ENCODE results near the gene CHTF18.
A peak's percentile ranks its signal among the peaks of the same experiment; 100 is the strongest.

Gene CHTF18

GRCh38 chr16:804193-805048 lies 16.0 kb downstream of the CHTF18 start:
- H3K36me3 ChIP-seq (ENCODE audit: control insufficient read depth, insufficient read depth, low read length, severe bottlenecking): no peaks in the 10 kb centered on the region
- H3K4me1 ChIP-seq (ENCODE audit: control insufficient read depth, insufficient read depth, low read length): peaks cover 8% of the 10 kb centered on the region
- H3K4me3 ChIP-seq (ENCODE audit: low read length): no peak overlapping the region
- no peak overlapping the region for H3K9ac ChIP-seq (ENCODE audit: low read length)
- no peak for DNase-seq (ENCODE audit: low read depth)
- no peaks in the 10 kb centered on the region for H3K9me3 ChIP-seq (ENCODE audit: control insufficient read depth, low read length)
- peaks cover 30% of the 10 kb centered on the region for H3K27me3 ChIP-seq (replicated peaks; ENCODE audit: control insufficient read depth, insufficient read depth, low read length)

DNA sequence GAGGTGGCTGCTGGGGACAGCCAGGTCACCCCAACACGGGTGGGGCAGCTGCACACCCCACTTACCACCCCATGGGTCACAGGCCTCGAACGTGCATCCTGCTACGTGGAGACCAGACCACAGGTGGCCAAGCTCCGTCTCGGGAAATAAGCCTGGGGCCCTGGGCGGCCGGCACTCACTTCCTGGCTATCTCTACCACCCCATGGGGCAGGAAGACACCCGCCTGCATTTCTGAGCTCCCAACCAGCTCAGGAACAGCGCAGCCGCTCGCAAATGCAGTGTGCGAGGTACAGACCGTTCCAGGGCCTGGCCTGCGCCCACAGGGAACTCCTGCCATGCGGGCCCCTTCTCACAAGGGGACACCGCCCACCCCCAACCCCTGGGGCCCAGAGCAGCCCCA lies 17.1 kb downstream of the CHTF18 start:
- Histone ChIP-seq H3K4me3 (ENCODE audit: low read length) (no peak overlapping the region), H3K9ac (ENCODE audit: low read length) (no peak overlapping the region), H3K36me3 (ENCODE audit: control insufficient read depth, insufficient read depth, low read length, severe bottlenecking) (no peaks in the 10 kb centered on the region), H3K4me1 (ENCODE audit: control insufficient read depth, insufficient read depth, low read length) (peaks cover 8% of the 10 kb centered on the region), H3K9me3 (ENCODE audit: control insufficient read depth, low read length) (no peaks in the 10 kb centered on the region), H3K27me3 (replicated peaks; ENCODE audit: control insufficient read depth, insufficient read depth, low read length) (peaks cover 28% of the 10 kb centered on the region)
- no peak for DNase-seq (ENCODE audit: low read depth)

DNA sequence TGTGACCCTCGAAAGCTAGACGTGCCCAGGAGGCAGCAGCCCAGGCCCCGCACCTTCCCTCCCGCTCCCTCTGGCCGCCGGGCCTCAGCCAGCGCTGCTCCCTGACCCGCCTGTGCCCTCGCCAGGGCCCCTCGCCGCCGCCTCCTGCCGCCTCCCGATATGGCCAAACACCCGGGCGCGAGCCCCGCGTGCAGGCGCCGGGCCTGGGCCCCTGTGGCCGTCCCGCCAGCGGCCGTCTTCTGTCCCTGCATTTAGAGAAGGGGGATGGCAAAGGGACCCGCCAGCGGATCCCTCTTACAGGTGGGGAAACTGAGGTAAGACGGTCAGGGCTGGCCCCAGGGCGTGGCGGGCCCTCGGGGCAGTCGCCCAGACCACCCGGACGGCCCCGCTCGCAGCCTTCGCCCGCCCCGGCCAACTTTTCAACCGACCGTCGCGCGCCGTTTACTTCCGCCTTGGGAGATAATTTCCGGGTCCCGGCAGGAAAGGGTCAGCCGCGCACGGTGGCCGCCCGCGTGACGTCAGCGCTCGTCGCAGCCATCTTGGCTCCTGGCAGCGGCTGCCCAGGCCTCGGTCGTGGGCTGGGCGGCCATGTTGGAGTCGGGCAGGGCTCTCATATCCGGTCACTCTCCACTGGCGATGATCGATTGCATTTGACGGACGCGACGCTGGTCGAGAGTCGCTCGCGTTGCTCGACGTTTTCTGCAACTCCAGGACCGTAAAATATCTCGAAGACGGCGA lies 19.1 kb downstream of the CHTF18 start:
- peaks cover 5% of the 10 kb centered on the region for H3K9me3 ChIP-seq (ENCODE audit: control insufficient read depth, low read length)
- DNase-seq (ENCODE audit: low read depth): peak; percentile 92
- H3K27me3 ChIP-seq (replicated peaks; ENCODE audit: control insufficient read depth, insufficient read depth, low read length): peaks cover 10% of the 10 kb centered on the region
- H3K9ac ChIP-seq (ENCODE audit: low read length): peak overlapping the region; percentile 93
- peaks cover 8% of the 10 kb centered on the region for H3K4me1 ChIP-seq (ENCODE audit: control insufficient read depth, insufficient read depth, low read length)
- H3K36me3 ChIP-seq (ENCODE audit: control insufficient read depth, insufficient read depth, low read length, severe bottlenecking): no peaks in the 10 kb centered on the region
- peak overlapping the region; percentile 94 for H3K4me3 ChIP-seq (ENCODE audit: low read length)

GRCh38 chr16:808085-808386 lies 19.6 kb downstream of the CHTF18 start:
- no peak for DNase-seq (ENCODE audit: low read depth)
- H3K4me3 ChIP-seq (ENCODE audit: low read length): peak overlapping the region; percentile 94
- peaks cover 5% of the 10 kb centered on the region for H3K27me3 ChIP-seq (replicated peaks; ENCODE audit: control insufficient read depth, insufficient read depth, low read length)

GRCh38 chr16:813204-813915 lies 24.9 kb downstream of the CHTF18 start:
- Histone ChIP-seq H3K36me3 (ENCODE audit: control insufficient read depth, insufficient read depth, low read length, severe bottlenecking) (no peaks in the 10 kb centered on the region), H3K4me3 (ENCODE audit: low read length) (peak overlapping the region; percentile 63), H3K9ac (ENCODE audit: low read length) (peak overlapping the region; percentile 69), H3K27me3 (replicated peaks; ENCODE audit: control insufficient read depth, insufficient read depth, low read length) (peaks cover 8% of the 10 kb centered on the region), H3K9me3 (ENCODE audit: control insufficient read depth, low read length) (peaks cover 5% of the 10 kb centered on the region), H3K4me1 (ENCODE audit: control insufficient read depth, insufficient read depth, low read length) (peaks cover 22% of the 10 kb centered on the region)
- DNase-seq (ENCODE audit: low read depth): peak; percentile 71

More at GRCh38 chr16:808085-808386, 19.6 kb downstream of the CHTF18 start:
- Histone ChIP-seq H3K4me1 (ENCODE audit: control insufficient read depth, insufficient read depth, low read length) (peaks cover 9% of the 10 kb centered on the region), H3K9me3 (ENCODE audit: control insufficient read depth, low read length) (peaks cover 5% of the 10 kb centered on the region), H3K36me3 (ENCODE audit: control insufficient read depth, insufficient read depth, low read length, severe bottlenecking) (no peaks in the 10 kb centered on the region), H3K9ac (ENCODE audit: low read length) (peak overlapping the region; percentile 93)

GRCh38 chr16:813916-814412 lies 25.5 kb downstream of the CHTF18 start:
- Histone ChIP-seq H3K4me3 (ENCODE audit: low read length) (peak overlapping the region; percentile 63), H3K36me3 (ENCODE audit: control insufficient read depth, insufficient read depth, low read length, severe bottlenecking) (no peaks in the 10 kb centered on the region), H3K27me3 (replicated peaks; ENCODE audit: control insufficient read depth, insufficient read depth, low read length) (peaks cover 13% of the 10 kb centered on the region), H3K9me3 (ENCODE audit: control insufficient read depth, low read length) (peaks cover 5% of the 10 kb centered on the region), H3K9ac (ENCODE audit: low read length) (peak overlapping the region; percentile 69), H3K4me1 (ENCODE audit: control insufficient read depth, insufficient read depth, low read length) (peaks cover 17% of the 10 kb centered on the region)
- no peak for DNase-seq (ENCODE audit: low read depth)

GRCh38 chr16:814974-815373 lies 26.6 kb downstream of the CHTF18 start:
- no peaks in the 10 kb centered on the region for H3K36me3 ChIP-seq (ENCODE audit: control insufficient read depth, insufficient read depth, low read length, severe bottlenecking)
- H3K4me3 ChIP-seq (ENCODE audit: low read length): no peak overlapping the region
- peaks cover 16% of the 10 kb centered on the region for H3K27me3 ChIP-seq (replicated peaks; ENCODE audit: control insufficient read depth, insufficient read depth, low read length)
- H3K9me3 ChIP-seq (ENCODE audit: control insufficient read depth, low read length): peaks cover 5% of the 10 kb centered on the region
- H3K9ac ChIP-seq (ENCODE audit: low read length): no peak overlapping the region
- peak; percentile 13 for DNase-seq (ENCODE audit: low read depth)
- H3K4me1 ChIP-seq (ENCODE audit: control insufficient read depth, insufficient read depth, low read length): peaks cover 17% of the 10 kb centered on the region

DNA sequence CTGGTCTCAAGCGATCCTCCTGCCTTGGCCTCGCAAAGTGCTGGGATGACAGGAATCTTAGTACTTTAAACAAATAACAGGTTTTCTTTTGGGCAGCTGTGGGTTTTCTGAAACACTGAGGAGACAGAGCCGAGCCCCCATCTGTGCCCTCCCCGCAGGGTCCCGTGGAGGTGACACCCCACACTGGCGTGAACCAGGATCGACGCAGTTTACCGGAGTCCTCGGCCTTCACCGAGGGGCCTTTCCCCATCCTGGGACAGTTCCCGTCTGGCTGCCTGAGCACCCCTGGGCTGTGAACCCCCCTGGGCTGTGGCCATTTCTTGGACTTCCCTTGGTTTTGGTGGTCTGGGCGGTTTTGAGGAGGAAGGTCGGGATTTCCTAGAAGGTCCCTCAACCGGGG lies 27.4 kb downstream of the CHTF18 start:
- no peak for DNase-seq (ENCODE audit: low read depth)
- no peak overlapping the region for H3K9ac ChIP-seq (ENCODE audit: low read length)
- no peaks in the 10 kb centered on the region for H3K36me3 ChIP-seq (ENCODE audit: control insufficient read depth, insufficient read depth, low read length, severe bottlenecking)
- peaks cover 16% of the 10 kb centered on the region for H3K27me3 ChIP-seq (replicated peaks; ENCODE audit: control insufficient read depth, insufficient read depth, low read length)
- no peak overlapping the region for H3K4me3 ChIP-seq (ENCODE audit: low read length)
- peaks cover 17% of the 10 kb centered on the region for H3K4me1 ChIP-seq (ENCODE audit: control insufficient read depth, insufficient read depth, low read length)
- H3K9me3 ChIP-seq (ENCODE audit: control insufficient read depth, low read length): peaks cover 5% of the 10 kb centered on the region

GRCh38 chr16:817001-817906 lies 28.8 kb downstream of the CHTF18 start:
- H3K36me3 ChIP-seq (ENCODE audit: control insufficient read depth, insufficient read depth, low read length, severe bottlenecking): no peaks in the 10 kb centered on the region
- H3K4me3 ChIP-seq (ENCODE audit: low read length): no peak overlapping the region
- H3K9ac ChIP-seq (ENCODE audit: low read length): no peak overlapping the region
- DNase-seq (ENCODE audit: low read depth): peak; percentile 18
- peaks cover 2% of the 10 kb centered on the region for H3K9me3 ChIP-seq (ENCODE audit: control insufficient read depth, low read length)
- peaks cover 17% of the 10 kb centered on the region for H3K4me1 ChIP-seq (ENCODE audit: control insufficient read depth, insufficient read depth, low read length)
- peaks cover 24% of the 10 kb centered on the region for H3K27me3 ChIP-seq (replicated peaks; ENCODE audit: control insufficient read depth, insufficient read depth, low read length)

- no peak for DNase-seq (ENCODE audit: low read depth)
- no peak overlapping the region for H3K4me3 ChIP-seq (ENCODE audit: low read length)
- H3K9me3 ChIP-seq (ENCODE audit: control insufficient read depth, low read length): no peaks in the 10 kb centered on the region
- H3K9ac ChIP-seq (ENCODE audit: low read length): no peak overlapping the region
- H3K27me3 ChIP-seq (replicated peaks; ENCODE audit: control insufficient read depth, insufficient read depth, low read length): peaks cover 30% of the 10 kb centered on the region
- peaks cover 16% of the 10 kb centered on the region for H3K4me1 ChIP-seq (ENCODE audit: control insufficient read depth, insufficient read depth, low read length)
- H3K36me3 ChIP-seq (ENCODE audit: control insufficient read depth, insufficient read depth, low read length, severe bottlenecking): no peaks in the 10 kb centered on the region
Measured at GRCh38 chr16:818132-818531, 29.7 kb downstream of the CHTF18 start.
